Thyroid gland (tissue), 4 donors: ENCODE data around the gene PPP2R2C.

ENCODE experiments used
- POLR2A ChIP-seq, 2 donors: fragments of 450-650 bp; IDR thresholded peaks; one replicate each; pipeline ENCODE4 v1.6.1; 2017; ENCODE audit warnings: antibody characterized with exemption in 2 of 2, mild to moderate bottlenecking in 2 of 2, moderate library complexity in 1 of 2
- TF ChIP-seq, protein P1 (sequence below), 6 experiments: fragments of 200-600 bp in 3 of 6; fragments of 450-650 bp in 3 of 6; sonication (generic) in 3 of 6; IDR thresholded peaks; one replicate each; pipeline ENCODE4 v1.5.1; 2016 to 2019; ENCODE audit warnings: antibody characterized with exemption in 6 of 6, mild to moderate bottlenecking in 2 of 6, inconsistent platforms in 1 of 6, moderate library complexity in 1 of 6

GRCh38 chr4:6273661-6273990, 198.8 kb downstream of the PPP2R2C start:
- TF ChIP-seq, protein P1, sequence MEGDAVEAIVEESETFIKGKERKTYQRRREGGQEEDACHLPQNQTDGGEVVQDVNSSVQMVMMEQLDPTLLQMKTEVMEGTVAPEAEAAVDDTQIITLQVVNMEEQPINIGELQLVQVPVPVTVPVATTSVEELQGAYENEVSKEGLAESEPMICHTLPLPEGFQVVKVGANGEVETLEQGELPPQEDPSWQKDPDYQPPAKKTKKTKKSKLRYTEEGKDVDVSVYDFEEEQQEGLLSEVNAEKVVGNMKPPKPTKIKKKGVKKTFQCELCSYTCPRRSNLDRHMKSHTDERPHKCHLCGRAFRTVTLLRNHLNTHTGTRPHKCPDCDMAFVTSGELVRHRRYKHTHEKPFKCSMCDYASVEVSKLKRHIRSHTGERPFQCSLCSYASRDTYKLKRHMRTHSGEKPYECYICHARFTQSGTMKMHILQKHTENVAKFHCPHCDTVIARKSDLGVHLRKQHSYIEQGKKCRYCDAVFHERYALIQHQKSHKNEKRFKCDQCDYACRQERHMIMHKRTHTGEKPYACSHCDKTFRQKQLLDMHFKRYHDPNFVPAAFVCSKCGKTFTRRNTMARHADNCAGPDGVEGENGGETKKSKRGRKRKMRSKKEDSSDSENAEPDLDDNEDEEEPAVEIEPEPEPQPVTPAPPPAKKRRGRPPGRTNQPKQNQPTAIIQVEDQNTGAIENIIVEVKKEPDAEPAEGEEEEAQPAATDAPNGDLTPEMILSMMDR (IDR thresholded peaks at IDR 0.05): no peak
- no peak for TF ChIP-seq POLR2A (IDR thresholded peaks at IDR 0.05)
